GM21360 (cell line): ENCODE measurements around the gene SULT2B1.

ENCODE experiments used
- ATAC-seq: cut with Tn5 transposase; IDR thresholded peaks from one replicate; pipeline ENCODE4 v1.9.1; 2021; ENCODE audit warnings: mild to moderate bottlenecking, moderate library complexity; ENCODE audit not compliant: unreplicated experiment

SULT2B1 gene

DNA sequence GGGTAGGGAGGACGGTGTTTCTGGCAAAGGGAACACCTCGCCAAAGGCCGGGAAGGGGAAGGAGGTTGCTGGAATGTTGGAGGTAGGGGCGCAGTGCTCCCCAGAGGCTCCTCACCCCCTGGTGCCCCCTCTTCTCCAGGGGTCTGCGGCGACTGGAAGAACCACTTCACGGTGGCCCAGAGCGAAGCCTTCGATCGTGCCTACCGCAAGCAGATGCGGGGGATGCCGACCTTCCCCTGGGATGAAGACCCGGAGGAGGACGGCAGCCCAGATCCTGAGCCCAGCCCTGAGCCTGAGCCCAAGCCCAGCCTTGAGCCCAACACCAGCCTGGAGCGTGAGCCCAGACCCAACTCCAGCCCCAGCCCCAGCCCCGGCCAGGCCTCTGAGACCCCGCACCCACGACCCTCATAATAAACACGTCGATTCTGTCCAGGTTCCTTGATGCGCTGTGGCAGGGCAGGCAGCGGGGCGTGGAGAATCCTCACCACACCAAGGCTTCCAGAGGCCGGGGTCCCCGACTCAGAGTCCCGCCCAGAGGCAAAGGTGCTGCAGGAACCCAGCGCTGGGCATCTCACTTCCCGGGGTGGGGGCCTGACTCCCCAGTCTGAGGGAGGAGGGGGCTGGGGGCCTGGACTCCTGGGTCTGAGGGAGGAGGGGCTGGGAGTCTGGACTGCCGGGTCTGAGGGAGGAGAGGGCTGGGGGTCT lies 47.2 kb downstream of the SULT2B1 start:
- ATAC-seq: no peak

DNA sequence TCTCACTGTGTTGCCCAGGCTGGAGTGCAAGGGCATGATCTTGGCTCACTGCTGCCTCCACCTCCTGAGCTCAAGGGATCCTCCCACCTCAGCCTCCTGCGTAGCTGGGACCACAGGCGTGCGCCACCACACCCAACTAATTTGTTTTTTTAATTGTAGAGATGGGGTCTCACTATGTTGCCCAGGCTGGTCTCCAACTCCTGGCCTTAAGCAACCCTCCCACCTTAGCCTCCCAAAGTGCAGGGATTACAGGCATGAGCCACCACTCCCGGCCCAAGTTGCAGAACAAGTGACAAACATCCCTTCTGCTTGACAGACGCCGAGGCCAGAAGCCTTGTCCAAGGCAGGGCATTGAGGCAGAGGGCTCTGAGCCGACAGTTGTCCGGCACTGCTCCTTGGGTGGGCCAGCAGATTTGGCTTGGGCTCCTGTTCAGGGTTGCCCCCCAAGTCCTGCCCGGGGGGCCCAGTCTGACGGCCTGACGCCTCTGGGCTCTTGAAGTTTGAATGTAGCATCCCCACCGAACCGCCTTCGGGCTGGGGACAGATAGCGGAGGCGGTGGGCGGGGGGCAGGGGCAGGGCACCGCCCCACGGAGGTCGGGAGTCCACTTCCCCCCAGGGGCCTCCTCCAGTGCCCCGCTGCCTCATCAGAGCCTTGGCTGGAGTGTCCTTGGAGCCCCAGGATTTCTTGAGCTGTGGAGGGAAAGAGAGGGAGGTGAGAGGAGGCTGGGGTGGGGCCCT lies 48.9 kb downstream of the SULT2B1 start:
- ATAC-seq: no peak

DNA sequence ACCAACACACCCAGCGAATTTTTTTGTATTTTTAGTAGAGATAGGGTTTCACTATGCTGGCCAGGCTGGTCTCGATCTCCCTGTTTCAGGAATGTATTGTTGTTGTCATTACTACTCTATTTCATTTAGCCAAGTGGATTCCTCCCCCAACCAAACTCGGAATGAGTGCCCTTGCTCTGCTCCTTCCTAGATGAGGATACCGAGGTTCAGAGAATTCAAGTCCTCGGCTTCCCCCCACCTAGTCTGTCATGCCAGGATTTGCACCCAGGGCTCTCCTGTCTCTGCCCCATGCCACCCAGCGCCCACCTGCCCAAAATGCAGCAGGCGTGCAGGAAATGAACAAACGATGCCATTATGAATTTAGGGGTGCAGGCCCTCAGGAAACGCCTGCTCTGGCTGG lies 51.0 kb downstream of the SULT2B1 start:
- ATAC-seq: no peak

DNA sequence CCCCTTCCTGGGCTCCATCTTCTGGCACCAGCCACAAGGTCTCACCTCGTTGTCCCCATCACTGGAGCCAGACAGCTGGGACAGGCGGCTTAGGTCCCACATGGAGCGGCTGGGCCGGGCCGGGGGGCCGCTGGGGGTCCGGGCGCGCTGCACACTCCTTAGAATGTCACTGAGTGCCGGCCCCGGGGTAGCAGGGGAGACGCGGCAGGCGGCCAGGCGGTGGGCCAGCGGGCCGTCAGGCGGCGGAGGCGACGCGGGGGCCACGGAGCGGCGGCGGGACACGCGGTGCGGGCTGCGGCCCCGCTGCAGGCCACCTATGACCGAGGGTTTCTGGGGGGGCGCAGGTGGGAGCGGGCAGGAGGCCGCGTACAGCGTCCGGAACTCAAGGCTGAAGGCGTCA lies 51.5 kb downstream of the SULT2B1 start:
- ATAC-seq: no peak

DNA sequence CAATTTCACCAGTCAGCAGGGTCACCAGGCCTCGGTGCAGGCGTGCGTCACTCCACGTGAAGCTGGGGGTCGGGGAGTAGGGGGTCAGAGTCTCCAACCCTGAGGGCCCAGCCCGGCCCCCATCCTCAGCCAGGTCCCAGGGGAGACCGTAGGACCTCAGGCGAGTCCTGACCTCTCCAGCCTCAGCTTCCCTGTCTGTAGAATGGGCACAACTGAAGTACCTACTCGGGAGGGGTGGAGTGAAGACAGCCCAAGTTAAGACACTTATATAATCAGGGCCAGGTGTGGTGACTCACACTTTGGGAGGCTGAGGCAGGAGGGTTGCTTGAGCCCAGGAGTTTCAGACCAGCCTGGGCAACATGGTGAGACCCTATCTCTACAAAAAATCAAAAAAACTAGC lies 51.9 kb downstream of the SULT2B1 start:
- ATAC-seq: no peak

DNA sequence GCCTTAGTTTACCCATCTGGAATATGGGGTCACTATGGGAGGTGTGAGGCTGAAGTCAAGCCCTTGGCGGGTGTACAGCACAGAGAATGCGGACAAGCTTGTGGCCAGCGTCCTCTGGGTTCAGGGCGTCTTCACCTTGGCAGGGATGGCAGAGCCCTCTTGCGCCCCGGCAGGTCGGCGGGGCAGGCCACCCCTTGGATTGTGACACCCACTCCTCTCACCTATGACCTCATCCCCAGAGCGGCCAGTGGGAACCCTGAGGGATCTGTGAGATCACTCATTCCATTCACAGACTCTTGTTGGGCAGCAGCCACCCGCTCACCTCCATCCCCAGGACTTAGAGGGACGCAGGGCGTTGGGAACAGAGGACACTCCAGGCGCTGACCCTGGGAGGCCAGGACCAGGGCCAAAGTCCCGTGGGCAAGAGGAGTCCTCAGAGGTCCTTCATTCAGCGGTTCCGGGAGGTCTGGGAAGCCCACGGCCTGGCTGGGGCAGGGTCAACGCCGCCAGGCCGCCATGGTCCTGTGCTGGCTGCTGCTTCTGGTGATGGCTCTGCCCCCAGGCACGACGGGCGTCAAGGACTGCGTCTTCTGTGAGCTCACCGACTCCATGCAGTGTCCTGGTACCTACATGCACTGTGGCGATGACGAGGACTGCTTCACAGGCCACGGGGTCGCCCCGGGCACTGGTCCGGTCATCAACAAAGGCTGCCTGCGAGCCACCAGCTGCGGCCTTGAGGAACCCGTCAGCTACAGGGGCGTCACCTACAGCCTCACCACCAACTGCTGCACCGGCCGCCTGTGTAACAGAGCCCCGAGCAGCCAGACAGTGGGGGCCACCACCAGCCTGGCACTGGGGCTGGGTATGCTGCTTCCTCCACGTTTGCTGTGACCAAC lies 54.7 kb downstream of the SULT2B1 start, which contains the start of gene SPACA4:
Gene SPACA4 (plus strand): TSS at position 280 of the 896 bp plus-strand sequence. CDS start 237 bp downstream, at position 517.
- no peak for ATAC-seq

DNA sequence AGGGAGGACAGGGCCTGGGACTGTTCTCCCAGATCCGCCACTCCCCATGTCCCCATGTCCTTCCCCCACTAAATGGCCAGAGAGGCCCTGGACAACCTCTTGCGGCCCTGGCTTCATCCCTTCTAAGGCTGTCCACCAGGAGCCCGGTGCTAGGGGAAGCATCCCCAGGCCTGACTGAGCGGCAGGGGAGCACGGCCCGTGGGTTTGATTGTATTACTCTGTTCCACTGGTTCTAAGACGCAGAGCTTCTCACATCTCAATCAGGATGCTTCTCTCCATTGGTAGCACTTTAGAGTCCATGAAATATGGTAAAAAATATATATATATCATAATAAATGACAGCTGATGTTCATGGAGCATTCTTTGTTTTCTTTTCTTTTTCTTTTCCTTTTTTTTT lies 55.4 kb downstream of the SULT2B1 start:
- no peak for ATAC-seq

DNA sequence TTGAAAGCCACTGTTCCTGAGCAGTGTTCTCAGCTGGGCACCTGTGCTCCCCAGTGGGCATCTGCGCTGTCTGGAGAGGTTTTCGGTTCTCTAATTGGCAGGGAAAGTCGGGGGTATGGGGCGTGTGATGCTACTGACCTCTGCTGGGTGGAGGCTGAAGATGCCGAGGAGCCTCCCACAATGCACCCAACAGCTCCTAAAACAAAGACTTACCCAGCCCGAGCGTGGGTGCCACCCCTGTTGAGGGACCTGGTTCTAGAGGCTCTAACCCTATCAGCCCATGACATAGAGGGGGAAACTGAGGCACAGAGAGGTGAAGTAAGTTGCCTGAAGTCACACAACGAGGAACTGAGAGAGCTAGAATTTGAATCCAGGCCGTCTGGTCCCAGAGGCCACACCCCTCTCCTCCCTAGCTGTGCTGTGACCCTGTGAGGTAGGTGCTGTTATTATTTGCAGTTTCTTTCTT lies 56.9 kb downstream of the SULT2B1 start:
- no peak for ATAC-seq

DNA sequence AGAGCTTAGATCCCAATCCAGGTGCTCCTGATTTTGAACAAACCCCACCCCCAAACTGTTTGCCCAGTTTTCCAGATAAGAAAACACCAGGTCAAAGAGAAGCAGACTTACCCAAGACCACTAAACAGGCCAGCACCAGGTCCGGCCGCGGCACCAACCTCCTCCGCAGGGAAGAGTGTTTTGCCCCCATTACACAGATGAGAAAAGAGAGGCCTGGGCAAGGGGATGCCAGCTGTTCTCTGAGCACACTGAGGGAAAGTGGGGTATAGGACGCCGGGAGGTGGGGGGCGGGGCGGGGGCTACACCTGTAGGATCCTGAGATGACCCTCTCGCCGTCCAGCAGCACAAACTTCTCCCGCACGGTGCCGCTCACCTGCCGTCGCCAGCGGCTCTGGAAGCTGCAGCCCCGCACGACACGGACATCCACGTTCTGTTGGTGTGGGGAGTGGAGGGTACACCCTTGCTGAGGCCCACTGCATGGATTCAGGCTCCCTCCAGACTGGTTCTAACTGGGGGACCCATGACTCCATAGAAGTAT lies 57.7 kb downstream of the SULT2B1 start:
- no peak for ATAC-seq

DNA sequence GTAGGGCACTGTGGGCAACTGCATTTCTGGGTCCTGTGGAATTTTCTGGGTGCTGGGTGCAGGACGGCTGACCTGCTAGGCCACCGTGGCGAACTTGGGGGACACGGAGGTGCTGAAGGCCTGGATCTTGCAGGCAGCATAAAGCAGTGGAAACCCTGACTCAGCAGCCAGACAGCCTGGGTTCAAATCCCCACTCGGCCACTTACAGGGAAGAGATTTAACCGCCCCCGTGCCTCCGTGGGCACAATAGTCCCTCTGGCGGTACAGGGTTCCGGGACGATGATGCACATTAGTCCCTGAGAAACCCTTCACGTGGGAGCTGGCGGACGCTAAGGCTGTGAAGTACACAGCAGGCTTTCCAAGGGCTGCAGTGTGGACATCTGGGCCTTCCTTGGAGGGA lies 59.9 kb downstream of the SULT2B1 start:
- no peak for ATAC-seq

DNA sequence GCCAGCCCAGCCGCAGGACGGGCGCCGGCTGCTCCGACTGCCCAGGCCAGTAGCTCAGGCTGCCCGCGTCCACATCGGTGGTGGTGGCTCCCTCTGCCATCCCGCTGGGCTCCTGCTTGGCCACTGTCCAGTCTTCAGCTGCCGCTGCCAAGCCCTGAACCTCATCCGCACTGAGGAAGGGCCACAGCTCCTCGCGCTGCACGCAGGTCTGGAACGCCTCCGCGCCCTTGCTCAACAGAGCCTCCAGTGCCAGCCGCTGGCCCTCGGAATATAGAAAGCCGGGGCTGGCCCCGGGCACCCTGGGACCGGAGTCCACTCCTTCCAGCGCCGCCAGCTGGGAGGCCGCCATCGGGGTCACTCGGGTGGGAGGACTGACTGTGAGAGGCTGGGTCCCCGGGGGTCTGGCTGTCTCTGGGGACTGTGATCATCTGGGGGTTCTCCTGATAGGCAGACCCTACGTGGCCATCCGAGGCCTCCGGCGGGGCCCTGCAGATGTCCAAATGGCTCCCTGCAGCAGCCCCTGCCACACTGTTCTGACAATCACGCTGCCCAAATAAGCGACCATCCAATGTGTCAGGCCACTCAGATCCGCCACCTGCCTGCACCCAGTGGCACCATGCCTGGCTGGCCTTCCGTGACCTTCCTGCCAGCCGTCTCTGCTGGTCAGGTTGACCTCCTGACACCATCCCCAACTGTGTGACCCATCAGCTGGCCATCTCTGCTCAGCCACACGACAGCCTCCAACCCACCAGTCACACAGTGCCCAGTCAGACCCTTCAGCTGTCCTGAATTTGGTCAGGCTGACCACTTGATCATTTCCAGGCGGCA lies 61.3 kb downstream of the SULT2B1 start:
- ATAC-seq: no peak

DNA sequence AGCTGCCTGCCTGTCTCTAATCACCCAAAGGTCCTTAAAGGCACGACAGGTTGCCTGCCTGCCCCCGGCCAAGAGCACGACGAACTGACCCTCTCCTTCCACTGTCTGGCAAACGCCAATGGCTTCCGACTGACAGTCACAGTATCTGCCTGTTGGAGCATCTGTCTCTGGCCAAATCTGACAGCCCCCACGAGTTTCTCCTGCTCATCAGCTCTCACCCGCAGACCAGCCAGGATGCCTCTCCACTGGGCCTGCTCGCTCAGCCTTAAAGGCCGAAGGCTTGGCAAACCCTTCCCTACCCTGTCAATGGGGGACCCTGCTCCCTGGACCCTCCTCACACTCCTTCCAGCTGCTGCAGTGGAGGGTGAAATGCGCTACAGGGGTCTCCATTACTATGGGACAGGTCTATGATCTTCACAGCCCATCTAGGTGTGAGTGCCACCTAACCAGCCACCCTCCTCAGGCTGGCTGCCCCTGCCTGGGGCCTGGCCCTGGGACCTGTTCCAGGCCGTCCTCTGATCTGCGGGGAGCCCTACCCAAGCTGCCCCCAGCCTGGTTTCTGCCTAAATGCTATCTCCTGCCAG lies 62.0 kb downstream of the SULT2B1 start:
- ATAC-seq: no peak

DNA sequence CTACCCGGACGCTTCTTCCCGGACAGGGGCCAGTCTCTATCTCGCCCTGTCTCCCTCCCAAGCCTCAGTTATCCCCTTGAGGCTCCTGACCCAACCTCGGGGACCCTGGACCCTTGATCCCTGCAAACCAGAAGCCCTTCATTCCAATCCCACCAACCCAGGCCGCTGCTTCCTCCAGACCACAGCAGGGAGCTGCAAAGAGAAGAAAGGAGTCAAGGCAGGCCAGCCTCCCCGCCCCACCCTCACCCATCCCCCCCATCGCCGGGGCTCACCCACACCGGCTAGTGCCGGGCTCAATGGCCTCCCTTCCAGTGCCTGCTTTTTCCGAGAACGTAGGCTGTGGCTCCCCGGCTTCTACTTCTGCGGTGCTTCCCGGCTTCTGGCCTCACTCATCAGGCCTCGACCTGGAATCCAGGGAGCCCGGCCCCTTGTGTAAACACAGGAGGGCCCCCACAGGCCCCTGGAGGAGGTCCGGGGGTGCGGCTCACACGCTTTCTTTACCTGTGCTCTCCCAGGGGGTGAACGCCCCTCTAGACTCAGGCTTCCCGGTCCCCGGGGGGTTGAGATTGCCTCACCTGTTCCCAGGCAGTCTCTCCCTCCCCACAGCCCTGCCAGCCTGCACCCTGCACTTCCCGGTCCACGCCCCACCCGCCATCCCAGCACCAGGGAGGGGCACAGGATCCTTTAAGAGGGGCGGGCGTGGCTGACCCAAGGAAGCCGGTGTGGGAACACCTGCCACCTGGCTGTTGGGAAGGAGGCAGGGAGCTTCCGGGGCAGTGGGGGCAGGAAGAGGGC lies 62.7 kb downstream of the SULT2B1 start, which contains the start of gene FAM83E:
Gene FAM83E (minus strand): TSS at position 641 of the 795 bp plus-strand sequence. CDS start 1,704 bp downstream, outside the sequence.
- ATAC-seq: no peak

DNA sequence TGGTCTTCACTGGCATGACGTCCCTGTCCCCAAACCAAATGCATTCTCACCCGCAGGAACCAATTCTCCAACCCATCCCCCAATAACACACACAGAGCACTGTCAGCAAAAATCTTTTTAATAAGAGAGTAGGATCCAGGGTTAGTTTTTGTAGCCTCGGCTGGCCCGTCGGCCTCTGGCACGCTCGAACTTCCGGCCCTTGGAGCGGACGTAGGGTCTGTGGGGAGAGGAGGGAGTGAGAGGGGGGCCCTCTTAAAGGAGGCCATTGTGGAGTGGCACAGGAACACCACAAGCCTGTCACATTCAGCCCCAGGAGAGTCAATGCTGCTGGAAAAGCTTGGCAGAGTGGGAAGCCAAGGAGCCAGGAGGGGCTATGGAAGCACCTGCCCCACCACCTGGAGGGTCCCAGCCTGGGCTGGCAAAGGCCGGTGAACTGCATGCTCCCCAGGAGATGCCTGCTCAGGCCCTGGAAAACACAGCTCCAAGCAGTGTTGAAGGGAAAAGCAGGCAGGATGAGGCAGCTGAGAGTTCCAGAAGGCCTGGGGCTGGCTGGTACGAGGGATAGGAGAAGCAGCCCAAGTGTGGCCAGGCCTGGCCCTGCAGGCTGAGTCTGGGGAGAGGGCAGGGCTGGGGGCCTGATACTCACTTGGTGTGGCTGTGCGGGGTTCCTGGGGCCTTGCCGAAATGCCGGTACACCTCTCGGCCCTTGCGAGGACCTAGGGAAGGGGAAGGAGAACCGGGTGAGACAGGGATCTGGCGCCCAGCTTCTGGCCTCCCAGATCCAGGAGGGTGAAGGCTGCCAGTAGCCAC lies 63.5 kb downstream of the SULT2B1 start:
- ATAC-seq: no peak

DNA sequence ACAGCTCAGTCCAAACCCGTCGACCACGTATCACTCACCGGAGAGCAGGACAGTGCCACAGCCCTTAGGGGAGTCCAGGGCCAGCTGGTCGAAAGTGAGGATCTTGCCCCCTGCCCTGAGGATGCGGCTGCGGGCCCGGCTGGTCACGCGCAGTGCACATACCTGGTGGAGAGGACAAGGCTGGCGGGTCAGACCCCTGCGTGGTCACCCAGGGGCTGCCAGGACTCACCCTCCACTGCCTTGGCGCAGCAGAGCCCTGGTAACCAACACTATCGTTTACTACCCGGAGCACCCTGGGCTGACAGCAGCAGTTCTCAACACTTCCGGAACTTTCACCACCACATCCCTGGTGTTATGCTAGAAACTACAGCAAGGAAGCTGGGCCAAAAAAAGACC lies 64.1 kb downstream of the SULT2B1 start:
- ATAC-seq: no peak

DNA sequence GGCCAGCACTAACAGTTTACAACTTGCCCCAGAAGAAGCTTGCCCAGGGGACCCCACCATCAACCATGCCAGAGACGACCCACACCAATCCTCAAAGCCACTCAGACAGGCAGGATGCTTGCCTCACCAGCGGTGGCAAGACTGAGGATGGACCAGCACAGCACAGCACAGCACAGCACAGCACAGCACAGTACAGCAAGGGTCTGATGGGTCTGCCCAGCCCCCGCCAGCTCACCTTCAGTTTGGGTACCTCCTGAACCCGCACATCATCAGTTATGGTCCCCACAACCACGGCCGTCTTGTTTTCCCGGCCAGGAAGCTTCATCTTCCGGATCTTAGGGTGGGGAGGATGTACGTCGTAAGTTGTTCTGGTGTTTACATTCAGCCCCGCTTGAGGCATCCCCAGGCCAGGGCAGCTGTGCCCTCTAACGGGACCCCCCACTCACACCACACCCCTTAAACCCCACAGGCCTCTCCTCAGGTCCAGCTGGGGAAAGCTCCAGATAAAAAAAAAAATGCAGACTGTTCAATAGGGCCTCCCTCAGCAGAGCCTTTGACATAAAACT lies 64.6 kb downstream of the SULT2B1 start:
- no peak for ATAC-seq

DNA sequence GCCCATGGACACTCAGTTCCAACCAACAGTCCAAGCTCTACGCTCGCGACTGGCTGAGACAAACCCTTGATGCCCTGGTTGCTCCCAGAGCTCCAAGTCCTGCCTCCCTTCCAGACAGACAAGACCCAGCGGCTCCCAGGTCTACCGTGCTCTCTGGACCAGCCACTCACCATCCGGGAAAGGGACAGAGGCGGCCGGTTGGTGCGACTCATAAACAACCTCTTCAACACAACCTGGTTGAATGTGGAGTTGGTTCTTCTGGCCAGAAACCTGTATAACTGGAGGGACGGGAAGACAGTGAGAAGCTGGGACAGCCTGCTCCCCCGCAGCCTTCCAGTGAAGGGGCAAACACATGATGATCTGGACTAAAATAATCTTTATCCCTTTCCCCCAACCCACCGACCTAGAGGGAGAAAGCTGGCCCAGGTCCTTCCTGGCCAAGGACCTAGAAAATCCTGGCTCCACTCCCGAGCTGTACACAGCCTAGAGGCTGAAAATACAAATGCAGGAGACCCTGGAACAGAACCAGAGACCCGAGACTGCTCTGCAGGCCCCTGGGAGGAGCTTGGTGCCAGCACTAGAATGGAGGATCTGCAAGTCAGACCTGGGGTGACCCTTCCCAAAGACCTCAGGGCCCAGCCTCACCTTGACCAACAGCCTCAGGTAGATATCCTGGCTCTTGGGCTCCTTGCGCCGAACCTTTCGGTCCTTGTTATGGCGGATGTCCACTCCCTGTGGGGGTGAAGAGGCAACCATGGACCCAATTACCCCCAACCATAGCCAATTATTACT lies 65.4 kb downstream of the SULT2B1 start:
- no peak for ATAC-seq
